Coronary artery (tissue), 2 donors: Measurements from ENCODE around the gene IGF2R.
"Not testable (repeated sequence)": the region's sequence is repeated elsewhere in the genome, so short reads cannot be mapped to it uniquely, and the experiment has no call there.

Source experiments
- DNase-seq: peaks from one replicate; pipeline ENCODE4 v3.0.0-alpha.2; 2017; ENCODE audit warnings: low spot score
- H3K27ac ChIP-seq, 2 donors: fragments of 200-600 bp; sonication (generic); one replicate each; pipeline ENCODE4 v1.5.1; 2016 to 2019
- H3K4me3 ChIP-seq: fragments of 200-600 bp; sonication (generic); 2 replicates; pipeline ENCODE4 v1.5.1; 2016; ENCODE audit warnings: mild to moderate bottlenecking, moderate library complexity
- CTCF ChIP-seq: fragments of 200-600 bp; sonication (generic); IDR thresholded peaks from one replicate; pipeline ENCODE4 v1.5.1; 2019; ENCODE audit warnings: antibody characterized with exemption

Gene IGF2R

DNA sequence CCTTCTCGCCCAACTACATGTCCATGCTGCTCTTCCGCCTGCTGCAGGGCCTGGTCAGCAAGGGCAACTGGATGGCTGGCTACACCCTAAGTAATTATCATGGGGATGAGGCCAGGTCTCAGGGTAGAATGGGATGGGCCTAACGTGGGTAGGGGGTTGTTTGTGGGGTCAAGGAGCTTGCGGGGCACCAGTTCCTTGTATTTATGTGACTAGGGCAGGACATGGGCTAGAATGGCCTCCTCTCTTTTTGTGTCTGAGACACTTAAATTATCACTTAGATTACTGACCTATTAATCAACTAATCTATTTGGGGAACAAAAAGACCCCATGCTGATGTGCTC lies 163.4 kb downstream of the IGF2R start:
- Histone ChIP-seq H3K4me3 (no peak overlapping the region), H3K27ac (peak overlapping the region in 1 of 2 donors; percentile 42)
- DNase-seq, result peak; percentile 41
- no peak for TF ChIP-seq CTCF

GRCh38 chr6:160132776-160133338 lies 164.0 kb downstream of the IGF2R start:
- H3K4me3 ChIP-seq, result no peak overlapping the region
- DNase-seq, result peak; percentile 60
- TF ChIP-seq CTCF, result no peak
- peak overlapping the region in 1 of 2 donors; percentile 24 for H3K27ac ChIP-seq

DNA sequence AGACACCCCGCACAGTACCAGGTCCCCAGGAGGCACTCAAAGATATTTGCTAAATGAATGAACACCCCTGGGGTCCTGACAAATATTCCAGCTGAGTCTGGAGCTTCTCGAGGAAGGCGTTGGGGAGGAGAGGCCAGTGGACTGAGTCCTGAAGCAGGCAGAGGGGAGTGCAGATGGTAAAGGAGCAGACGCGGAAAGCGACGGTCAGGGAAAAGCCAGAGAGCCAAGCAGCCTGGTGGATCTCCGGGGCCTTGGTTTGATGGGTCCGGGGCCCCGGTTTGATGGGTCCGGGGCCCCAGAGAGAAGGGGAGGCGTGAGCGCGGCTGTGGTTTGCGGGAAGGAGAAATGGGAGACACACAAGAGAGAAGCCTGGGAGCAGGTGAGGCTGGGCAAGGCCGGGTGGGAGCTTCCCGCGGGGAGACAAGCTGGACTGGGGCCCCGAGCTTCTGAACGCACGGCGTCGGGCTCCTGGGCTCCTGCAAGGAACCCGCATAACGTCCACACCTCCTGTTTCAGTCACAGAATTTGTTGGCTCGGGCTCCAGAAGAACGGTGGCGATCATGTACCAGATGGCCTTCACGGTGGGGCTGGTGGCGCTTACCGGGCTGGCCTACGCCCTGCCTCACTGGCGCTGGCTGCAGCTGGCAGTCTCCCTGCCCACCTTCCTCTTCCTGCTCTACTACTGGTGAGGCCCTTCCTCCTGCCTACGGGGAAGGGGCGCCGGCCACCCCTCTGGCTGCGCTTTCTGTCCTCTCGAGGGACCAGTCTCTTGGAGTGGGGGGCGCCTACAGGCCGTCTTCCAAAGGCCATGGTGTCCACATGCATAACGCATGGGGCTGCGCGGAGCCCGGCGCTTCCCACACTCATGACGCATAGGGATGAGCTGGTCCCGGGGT lies 164.8 kb downstream of the IGF2R start:
- Histone ChIP-seq H3K4me3 (no peak overlapping the region), H3K27ac (no peak overlapping the region)
- TF ChIP-seq CTCF, result no peak
- peak; percentile 62 for DNase-seq

DNA sequence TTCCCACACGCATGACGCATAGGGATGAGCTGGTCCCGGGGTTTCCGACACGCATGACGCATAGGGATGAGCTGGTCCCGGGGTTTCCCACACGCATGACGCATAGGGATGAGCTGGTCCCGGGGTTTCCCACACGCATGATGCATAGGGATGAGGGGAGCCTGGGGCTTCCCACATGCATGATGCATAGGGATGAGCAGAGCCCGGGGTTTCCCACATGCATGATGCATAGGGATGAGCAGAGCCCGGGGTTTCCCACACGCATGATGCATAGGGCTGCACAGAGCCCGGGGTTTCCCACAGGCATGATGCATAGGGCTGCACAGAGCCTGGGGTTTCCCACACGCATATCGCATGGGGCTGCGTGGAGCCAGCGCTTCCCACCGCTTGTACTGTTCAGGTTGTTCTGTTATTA lies 165.5 kb downstream of the IGF2R start:
- not testable (repeated sequence) for H3K4me3 ChIP-seq, H3K27ac ChIP-seq
- DNase-seq, result peak; percentile 35

DNA sequence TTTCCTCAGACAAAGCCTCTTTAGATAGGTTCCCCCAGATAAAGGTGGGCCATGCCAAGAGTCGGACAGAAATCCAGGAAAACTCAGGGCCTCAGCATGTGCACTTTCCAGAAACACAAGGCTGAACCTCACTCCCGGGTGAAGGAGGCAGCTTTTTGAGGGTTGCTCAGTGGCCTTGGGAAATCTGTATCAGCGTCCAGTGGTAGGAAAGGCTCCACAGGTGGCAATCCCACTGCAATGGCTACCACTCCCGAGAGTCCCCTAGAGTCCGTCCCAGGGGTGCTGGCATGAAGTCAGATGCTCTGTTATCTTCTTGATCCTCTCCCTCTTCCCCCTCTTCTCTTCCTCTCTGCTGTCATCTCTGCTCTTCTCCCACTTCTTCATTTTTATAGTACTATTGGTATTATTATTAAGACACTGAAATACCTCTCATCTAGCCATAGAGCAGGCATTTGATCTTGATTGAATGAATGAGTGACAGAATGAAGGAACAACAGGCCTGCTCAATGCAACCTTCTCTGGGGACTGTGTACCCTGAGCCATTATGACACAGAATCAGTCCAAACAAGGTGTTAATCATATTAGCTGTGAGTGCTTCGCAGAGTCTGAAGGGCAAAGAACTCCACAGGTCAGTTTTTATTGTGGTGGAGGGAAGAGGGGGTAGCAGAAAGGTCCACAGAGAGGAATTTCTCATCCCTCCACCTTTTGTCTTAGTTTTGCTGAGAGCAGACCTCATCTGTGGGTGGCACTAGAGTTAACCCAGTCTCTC lies 166.1 kb downstream of the IGF2R start:
- no peak for DNase-seq
- Histone ChIP-seq H3K4me3 (no peak overlapping the region), H3K27ac (no peak overlapping the region)
- TF ChIP-seq CTCF, result no peak

DNA sequence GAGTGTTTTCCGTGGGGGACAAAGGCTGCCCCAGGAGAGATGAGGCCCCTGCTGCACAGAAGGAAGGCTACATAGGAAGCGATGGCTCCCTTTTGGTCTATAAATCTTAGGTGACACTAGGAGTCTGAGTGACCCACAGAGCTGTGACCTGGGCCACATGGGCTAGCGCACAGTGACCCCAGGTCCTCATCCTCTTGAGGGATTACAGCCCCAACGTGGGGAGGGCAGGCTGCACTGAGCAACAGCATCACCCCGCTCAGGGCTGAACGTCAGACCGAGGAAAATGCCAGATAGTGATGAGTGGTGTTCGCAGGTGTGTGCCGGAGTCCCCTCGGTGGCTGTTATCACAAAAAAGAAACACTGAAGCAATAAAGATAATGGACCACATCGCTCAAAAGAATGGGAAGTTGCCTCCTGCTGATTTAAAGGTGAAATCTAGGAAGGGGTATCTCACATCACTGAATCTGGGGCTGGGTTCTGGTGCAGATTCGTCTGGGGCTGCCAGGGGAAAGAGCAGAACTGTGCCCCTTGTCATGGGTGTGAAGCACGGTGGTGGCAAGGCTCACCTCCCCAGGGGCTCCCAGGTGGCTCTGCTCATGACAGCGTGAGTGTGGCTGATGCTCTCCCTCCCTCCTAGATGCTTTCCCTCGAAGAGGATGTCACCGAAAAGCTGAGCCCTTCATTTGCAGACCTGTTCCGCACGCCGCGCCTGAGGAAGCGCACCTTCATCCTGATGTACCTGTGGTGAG lies 167.2 kb downstream of the IGF2R start:
- peak; percentile 36 for DNase-seq
- no peak for TF ChIP-seq CTCF
- Histone ChIP-seq H3K27ac (no peak overlapping the region), H3K4me3 (no peak overlapping the region)
